NCI-H526 (cell line): ENCODE measurements around the gene TFPT.
"Not testable (repeated sequence)": the region's sequence is repeated elsewhere in the genome, so short reads cannot be mapped to it uniquely, and the experiment has no call there.

Experiments used
- DNase-seq, 2 experiments: peaks; one replicate each; lab custom pipeline; 2025; lab: John Stamatoyannopoulos, UW

The TFPT gene

DNA sequence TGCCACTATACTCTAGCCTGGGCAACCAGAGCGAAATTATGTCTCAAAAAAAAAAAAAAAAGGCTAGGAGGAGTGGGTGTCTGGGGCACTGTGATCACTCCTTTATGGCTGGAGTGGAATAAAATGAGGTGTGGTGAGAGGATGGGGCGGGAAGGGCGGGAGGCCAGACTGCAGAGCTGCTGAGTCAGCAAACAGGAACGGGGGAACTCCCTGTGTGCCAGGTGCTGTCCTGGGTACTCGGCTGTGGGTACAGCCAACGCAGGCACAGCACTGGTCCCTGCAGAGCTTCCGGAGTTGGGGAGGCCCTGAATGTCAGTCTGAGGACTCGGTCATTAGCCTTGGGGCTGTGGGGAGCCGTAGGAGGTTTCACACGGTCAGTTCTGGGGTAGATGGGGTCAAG, 5.8 kb upstream of the TFPT start:
- no peak for DNase-seq

DNA sequence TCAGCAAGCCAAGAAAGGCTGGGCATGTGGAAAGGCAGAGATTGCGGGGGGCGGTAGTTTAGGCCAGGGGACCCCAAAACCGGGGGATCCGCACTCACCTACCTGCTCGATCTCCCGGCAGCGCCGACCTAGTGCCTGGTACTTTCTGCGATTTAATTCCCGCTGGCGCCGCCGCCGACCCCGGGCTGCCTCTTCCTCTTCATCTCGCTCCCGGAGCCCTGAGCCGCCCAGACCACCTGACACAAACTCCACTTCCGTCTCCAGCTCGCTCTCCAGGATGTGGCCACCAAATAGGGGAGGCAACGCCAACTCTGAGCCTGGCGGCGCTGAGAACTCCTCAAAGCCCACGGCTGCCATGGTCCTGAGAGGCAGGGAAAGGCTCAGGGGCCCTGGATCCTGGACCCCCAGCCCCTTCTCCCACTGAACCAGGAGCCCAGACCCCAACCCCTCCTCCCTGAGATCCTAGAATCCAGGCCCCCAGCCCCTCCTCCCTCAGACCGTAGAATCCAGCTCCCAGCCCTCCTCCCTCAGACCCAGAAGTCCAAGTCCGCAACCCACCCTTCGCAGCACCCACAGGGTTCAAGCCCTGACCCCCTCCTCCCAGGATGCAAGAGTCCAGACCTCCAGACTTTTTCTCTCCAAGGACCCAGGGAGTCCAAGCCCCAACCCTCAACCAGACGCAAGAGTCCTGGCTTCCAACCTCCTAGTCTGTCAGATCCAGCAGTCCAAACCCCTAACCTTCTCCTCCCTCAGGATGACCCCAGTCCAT, 933 bp downstream of the TFPT start:
- peak in 1 of 2 experiments; percentile 71 for DNase-seq

DNA sequence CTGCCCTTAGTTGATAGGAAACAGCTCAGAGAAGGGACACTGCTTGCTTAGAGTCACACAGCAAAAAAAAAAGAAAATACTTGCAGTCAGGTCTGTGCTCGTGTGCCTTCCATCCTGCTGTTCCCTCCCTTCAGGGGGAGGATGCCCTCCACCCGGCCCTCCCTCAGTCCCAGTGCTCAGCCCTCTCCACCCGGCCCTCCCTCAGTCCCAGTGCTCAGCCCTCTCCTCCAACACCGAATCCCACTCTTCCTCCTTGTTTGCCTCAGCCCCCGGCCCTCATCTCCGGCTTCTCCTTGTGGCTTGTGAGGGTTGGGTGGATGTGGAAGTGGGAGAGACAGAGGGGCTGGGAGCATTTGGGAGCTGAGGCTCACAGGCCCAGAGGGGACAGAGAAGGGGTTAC, 5.8 kb downstream of the TFPT start:
- no peak for DNase-seq

DNA sequence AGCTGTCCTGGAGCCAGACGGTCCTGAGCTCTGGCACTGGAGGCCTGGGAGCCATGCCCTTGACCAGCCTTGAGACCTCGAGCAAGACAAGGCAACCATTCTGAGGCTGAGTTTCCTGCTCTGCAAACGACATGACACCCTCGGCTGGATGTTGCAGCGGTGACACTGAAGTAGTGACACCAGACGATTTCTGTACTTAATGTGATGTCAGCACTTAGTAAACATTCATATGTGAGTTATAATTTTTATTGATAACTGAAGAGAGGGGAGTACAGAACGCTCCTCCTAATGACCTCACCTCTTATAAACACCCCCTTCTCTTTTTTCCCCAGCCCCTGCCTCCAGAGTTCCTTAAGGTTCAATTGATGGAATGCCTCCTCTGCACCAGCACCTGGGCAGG, 7.0 kb downstream of the TFPT start:
- no peak for DNase-seq

DNA sequence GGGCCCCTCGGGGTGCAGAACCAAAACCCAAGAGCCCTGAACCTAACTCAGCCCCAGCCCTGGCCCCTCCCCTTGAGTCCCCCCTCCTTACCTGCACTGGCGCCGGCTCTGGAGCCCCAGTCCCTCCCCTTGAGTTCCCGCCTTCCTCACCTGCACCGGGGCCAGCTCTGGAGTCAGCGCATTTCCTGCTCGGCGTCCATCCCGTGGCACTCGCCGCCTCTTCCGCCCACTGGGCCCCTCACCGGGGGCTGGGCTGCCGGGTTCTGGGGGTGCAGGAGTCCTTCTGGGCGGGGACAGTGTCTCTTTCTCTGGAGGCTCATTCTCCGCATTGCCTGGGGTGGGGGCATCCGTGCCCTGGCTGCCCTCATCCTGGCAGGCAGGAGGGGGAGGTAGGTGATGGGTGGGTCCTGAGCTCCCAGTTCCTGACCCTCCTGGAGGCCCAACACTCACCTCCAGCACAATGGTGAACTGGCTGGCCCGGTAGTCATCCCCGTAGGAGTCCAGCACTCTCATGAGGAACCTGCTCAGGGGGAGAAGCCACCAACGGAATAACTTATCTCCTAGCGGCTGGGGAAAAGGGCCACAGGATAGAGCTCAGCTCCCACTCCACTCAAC, 7.5 kb downstream of the TFPT start:
- DNase-seq: no peak

DNA sequence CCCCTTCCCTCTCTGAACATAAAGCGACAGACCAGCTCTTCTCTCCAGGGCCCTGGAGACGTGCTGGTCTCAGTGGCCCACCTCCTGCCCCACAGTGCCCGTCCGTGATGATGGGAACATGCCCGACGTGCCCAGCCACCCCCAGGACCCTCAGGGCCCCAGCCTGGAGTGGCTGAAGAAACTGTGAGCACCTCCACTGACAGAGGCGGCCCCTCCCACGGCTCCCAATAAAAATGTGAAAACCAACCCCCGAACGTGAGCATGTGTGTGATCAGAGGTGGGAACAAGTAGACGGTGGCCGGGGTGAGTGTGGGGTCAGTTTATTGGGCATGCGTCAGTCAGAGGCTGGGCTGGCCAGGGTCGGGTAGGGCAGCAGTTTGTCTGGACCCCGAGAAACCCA, 8.7 kb downstream of the TFPT start:
- DNase-seq: no peak

DNA sequence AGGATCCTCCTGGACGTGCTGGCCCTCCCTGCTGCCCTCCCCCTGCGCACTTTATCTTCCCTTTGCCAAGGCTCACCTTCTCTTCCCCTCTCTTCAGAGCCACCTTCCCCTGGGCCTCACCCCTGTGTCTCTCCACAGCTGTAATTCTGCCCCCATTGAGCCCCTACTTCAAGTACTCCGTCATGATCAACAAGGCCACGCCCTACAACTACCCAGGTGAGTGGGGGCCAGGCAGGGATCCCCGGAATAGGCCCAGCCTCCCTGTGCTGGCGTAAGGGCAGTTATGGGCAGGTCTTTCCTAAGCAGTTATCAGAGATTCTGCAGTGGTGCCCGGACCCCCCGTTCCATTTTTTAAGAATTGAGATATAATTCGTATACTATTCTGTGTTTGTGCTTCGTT, 9.7 kb downstream of the TFPT start:
- no peak for DNase-seq

GRCh38 chr19:54104998-54105715, 10.3 kb downstream of the TFPT start:
- DNase-seq: no peak

- DNase-seq: peak; percentile 99 to 100
These were observed 12.9 kb downstream of the TFPT start, which contains the start of gene NDUFA3 for GRCh38 chr19:54102421-54103169. Gene NDUFA3, plus strand, starts transcription at chr19:54102855. Its CDS starts 24 bp downstream, at chr19:54102879.

- no peak for DNase-seq
These were observed 14.9 kb downstream of the TFPT start, which contains the start of gene OSCAR for GRCh38 chr19:54100561-54100960. Gene OSCAR, minus strand, starts transcription at chr19:54100803. Its CDS starts 11 bp downstream, at chr19:54100792.

- DNase-seq: not testable (repeated sequence)
These were observed 15.6 kb downstream of the TFPT start for GRCh38 chr19:54099903-54100255.

- no peak for DNase-seq
These were observed 16.1 kb downstream of the TFPT start for GRCh38 chr19:54099190-54099902.

DNA sequence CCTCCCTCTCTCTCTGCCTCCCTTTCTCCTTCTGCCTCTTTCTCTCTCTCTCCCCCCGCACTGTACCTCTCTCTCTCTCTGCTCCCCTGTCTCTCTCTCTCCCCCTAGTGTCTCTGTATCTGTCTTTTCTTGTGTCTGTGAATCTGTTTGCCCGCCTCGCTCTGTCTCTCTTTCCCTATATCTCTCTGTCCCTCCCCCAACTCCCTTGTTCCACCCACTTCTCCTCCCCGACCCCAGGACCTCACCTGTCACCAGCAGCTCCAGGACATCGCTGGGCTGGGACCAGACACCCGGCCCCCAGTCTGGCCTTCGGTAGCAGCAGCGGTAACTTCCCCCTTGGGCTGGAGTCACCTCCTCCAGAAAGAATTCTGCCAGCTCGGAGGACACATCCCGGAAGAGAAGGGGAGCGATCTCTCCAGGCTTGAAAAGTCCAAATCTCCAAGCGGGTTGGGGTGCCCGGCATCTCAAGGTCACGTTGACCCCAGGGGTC, 18.8 kb downstream of the TFPT start:
- DNase-seq: peak in 1 of 2 experiments; percentile 50

GRCh38 chr19:54095859-54096616, 19.4 kb downstream of the TFPT start:
- peak in 1 of 2 experiments; percentile 84 for DNase-seq

- no peak for DNase-seq
These were observed 20.2 kb downstream of the TFPT start for GRCh38 chr19:54095136-54095858.

GRCh38 chr19:54094426-54095000, 20.9 kb downstream of the TFPT start:
- no peak for DNase-seq

DNA sequence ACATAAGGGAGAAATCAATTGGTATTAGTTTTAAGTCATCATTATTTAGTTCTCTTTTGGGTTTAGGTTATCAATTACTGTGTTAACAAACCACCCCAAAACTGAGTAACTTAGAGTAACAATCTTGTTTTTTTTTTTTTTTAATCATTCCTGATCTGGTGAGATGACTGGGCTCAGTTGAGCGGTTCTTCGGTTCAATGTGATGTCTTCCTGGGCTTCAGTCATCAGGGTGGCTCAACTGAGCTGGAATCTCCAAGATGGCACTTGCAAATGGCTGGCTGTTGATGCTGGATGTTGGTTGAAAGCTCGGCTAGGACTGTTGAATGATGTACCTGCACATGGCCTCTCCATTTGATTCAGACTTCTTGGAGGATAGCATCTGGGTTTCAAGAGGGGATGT, 31.0 kb downstream of the TFPT start:
- no peak for DNase-seq

GRCh38 chr19:54081032-54081431, 34.4 kb downstream of the TFPT start, which contains the start of gene TARM1:
Gene TARM1, minus strand, starts transcription at chr19:54081365. Its CDS starts 25 bp downstream, at chr19:54081340.
- no peak for DNase-seq

DNA sequence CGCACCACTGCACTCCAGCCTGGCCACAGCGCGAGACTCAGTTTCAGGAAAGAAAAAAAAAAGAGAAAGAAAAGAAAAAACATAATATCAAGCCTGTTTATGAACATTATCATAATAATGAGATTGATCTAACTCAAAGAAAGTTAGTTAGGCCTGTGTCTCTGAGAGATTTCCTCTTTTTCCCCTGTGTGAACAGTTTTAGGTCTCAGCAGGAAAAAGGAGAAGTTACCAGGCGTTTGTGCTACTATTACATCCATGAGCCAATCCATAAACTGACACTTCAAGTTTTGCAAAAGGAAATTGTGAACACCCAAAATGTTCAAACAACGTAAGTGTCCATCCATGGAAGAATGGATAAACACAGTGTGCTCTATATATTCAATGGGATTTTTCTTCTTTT, 38.1 kb downstream of the TFPT start:
- no peak for DNase-seq
